GM12892 (cell line): ENCODE measurements around the gene ITGB8.

Experiments used
- DNase-seq: peaks from one replicate; pipeline ENCODE4 v3.0.0; 2011; ENCODE audit not compliant: insufficient read length
- FAIRE-seq: peaks from 2 replicates; lab custom pipeline; 2011; peaks lifted over from hg19 to GRCh38; lab: Jason Lieb, UNC
- POLR2A ChIP-seq: IDR thresholded peaks from 2 replicates; pipeline ENCODE4 v1.6.1; 2011; ENCODE audit warnings: low read depth, low read length, control low read depth
- POLR2AphosphoS5 ChIP-seq: IDR thresholded peaks from 2 replicates; pipeline ENCODE4 v1.6.1; 2011; ENCODE audit warnings: low read depth, low read length, control low read depth
- TAF1 ChIP-seq: IDR thresholded peaks from 2 replicates; pipeline ENCODE4 v1.6.1; 2011; ENCODE audit warnings: low read depth, mild to moderate bottlenecking, control low read depth, low read length, borderline replicate concordance

Gene ITGB8

DNA sequence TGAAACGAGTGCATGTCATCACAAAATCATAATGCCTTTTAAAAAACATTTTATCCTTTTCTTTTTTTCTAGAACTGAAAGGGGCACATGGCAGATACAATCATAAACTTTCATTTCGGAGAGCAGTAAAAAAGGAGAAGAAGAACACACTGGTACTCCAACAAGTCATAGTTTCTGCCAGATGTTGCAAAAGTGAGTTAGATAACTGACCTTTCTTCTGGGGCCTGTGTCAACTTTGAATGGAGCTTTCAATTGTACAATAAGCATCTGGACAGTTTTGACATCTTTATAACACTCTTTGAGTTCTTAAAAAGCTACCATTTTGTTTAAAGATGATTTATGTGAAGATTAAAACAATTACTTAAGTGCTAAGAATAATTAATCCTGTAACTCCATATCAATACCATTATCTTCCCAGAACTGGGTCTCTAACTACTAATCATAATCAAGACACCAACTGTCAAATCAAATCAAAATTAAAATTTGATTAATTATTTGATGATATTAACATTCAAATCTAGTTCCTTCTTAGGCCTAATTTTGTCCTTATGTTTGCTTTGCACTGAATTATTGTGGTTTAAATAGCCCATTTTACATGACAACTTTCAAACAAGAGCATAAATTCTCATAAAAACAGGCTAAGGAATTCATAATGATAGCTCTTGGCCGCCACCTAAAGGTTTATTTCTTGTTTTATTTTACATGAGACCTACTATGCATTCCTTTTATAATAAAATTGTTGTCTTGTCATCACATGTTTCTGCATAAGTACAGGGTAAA is 19.5 kb upstream of the ITGB8 start:
- FAIRE-seq, result no peak
- no peak for DNase-seq
- TF ChIP-seq TAF1 (no peak), POLR2AphosphoS5 (no peak), POLR2A (no peak)

DNA sequence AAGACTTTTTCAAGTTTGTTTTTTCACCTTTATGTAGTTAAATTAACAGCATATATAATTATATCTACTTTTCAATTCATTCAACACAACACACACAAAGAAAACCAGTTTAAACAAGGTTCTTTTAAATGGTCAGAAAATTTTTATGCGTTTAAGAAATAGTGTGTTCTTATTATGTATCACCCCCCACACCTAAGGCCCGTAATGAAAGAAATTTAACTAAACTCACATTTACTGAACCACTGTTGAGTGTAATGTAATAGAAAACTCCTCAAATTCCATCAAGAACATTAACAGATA is 19.0 kb upstream of the ITGB8 start:
- no peak for TF ChIP-seq POLR2A
- no peak for TF ChIP-seq POLR2AphosphoS5
- TF ChIP-seq TAF1, result no peak
- DNase-seq (no peak), FAIRE-seq (no peak)

DNA sequence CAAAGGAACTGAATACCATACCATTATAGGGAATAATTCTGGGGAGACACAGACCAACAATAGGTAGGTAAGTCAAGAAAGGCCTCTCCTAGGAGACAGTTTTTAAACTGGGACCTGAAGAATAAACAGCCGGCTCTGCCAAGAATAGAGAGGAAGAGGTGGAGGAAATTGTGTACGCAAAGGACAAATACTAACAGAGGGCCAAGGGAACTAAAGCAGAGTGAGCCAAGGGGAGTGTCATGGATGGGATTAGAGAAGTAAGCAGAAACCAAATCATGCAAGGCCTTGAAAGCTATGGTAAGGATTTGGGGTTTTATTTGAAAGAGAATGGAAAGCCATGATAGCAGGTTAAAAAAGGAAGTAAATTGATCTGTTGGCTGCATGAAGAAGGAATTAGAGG is 18.1 kb upstream of the ITGB8 start:
- FAIRE-seq, result no peak
- no peak for DNase-seq
- TF ChIP-seq POLR2AphosphoS5, result no peak
- TF ChIP-seq TAF1, result no peak
- no peak for TF ChIP-seq POLR2A

DNA sequence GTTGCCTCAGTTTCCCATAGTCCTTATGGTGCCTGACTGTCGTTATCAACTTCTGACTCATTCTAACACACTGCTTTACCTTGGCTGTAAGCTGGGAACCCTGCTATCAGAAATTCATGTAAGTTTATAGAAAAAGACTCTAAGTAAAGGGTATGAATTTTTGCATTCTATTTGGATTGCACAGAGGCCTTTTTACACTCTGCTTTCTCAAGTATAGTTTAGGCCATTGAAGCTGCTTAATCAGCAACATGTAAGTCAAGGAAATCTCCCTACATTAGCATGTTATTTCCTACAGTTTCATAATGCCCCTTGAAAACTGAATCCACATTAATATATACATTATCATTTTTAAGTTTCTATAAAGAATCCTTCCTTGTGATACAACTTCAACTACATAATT is 17.1 kb upstream of the ITGB8 start:
- FAIRE-seq, result no peak
- TF ChIP-seq POLR2AphosphoS5 (no peak), POLR2A (no peak), TAF1 (no peak)
- DNase-seq, result no peak

DNA sequence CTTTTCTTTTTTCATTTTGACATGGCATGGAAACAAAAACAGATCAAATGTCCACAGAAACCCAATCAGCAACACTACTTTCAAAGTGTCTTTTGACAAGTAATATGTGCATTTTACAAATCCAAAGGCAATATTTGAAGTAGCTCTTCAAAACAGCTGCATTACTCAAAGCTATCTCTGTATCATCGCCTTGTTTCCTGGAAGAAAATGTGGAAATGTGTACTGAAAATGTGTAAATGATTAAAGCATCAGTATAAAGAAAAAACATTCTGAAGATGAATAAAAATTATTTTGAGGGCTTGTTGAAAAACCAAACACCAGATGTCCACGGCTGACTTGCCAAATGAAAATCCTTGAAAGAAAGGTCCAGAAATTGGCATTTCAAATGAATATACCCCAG is 16.5 kb upstream of the ITGB8 start:
- FAIRE-seq (no peak), DNase-seq (no peak)
- TF ChIP-seq POLR2A (no peak), POLR2AphosphoS5 (no peak), TAF1 (no peak)

DNA sequence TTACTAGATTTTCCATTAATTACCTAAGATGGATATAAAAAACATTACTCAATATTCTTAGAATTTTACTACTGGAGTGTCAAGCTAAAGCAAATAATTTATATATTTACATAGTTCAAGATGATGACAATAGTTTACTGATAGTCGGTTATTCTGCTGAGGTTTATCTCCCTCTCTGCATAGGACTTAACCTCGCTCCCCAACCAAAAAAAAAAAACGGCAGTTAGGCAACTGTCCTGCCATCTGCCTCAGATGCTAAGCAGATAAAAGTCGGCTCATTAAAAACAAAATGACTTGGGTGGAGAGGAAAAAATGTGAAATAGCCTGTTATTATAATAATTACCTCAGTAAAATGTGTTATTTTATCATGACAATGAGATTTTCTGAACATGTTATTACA is 14.0 kb upstream of the ITGB8 start:
- TF ChIP-seq TAF1, result no peak
- TF ChIP-seq POLR2A, result no peak
- TF ChIP-seq POLR2AphosphoS5, result no peak
- no peak for FAIRE-seq

DNA sequence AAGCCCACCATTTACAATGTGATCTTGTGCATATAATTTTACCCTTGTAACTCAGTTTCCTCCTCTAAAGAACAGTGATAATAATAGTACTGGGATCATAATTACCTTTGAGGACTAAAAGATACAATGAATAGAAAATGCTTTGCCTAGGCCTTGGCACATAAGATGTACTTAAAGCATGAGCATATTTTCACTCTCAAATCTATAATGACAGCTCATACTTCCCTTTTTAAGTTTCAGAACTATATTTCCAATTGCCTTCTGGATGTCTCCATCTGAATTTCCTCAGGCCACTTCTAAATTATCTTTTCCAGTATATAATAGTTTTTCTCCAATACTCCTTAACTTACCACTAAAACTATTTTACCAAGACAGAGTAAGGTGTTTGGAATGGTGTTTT is 13.3 kb upstream of the ITGB8 start:
- no peak for TF ChIP-seq POLR2AphosphoS5
- TF ChIP-seq TAF1, result no peak
- TF ChIP-seq POLR2A, result no peak
- DNase-seq (no peak), FAIRE-seq (peak; percentile 51)

More for the DNA sequence above, 14.0 kb upstream of the ITGB8 start:
- no peak for DNase-seq

DNA sequence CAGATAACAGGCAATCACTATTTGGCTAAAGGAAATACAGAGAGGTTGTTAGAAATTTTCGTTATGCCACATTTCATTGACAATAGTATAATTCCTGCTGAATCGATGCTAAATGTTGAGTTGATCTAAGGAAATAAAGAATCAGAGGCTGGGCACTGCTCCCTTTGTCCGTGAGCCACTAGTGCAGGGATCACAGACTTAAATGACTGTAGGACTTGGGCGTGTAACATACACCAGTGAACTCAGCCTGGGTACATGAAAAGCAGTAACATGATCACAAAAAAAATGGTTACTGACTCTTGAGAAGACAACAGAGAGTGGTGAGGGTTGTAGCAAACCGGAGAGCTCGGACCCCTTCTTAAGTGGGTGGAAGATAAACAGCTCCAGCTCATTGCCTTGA is 11.8 kb upstream of the ITGB8 start:
- DNase-seq, result no peak
- FAIRE-seq, result no peak
- no peak for TF ChIP-seq TAF1
- TF ChIP-seq POLR2AphosphoS5, result no peak
- TF ChIP-seq POLR2A, result no peak

DNA sequence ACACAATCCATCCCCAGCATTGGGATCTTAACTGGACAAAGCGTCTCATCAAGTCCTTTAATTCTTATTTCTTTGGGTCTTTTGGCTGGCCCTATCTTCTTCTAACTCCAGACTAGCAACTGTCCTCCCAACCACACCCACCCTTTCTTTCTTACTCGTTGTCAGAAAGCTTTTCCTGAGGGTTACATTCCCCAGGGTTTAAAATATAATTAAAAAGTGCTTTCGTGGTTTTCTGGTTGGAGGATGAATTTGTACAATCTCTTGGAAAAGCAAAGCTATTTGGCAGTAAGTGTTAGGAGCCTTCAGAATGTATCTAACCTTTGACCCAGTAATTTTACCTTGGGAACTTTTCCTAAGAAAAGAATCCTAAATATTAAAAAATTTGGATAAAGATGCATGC is 10.4 kb upstream of the ITGB8 start:
- DNase-seq (no peak), FAIRE-seq (no peak)
- TF ChIP-seq POLR2A (no peak), TAF1 (no peak), POLR2AphosphoS5 (no peak)

DNA sequence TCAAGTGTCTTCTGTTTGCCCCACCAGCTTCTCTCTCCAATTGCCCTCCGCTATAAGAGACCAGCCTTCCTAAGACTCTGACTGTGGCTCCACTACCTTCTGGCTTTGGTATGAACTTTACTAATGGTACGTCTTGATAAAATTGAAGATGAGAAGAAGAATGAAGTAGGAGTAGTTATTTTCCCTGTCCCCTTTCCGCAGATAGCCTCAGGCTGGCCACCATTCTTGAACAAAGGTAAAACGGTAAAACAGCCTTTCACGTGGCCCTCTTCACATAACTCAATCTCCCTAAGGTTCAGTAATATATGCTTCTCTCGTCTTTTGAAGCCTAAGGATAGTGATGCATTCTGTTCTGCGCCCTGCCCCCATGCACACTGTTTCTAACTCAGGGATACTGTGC is 9.9 kb upstream of the ITGB8 start:
- TF ChIP-seq POLR2AphosphoS5, result no peak
- TF ChIP-seq TAF1, result no peak
- TF ChIP-seq POLR2A, result no peak
- FAIRE-seq (no peak), DNase-seq (no peak)

DNA sequence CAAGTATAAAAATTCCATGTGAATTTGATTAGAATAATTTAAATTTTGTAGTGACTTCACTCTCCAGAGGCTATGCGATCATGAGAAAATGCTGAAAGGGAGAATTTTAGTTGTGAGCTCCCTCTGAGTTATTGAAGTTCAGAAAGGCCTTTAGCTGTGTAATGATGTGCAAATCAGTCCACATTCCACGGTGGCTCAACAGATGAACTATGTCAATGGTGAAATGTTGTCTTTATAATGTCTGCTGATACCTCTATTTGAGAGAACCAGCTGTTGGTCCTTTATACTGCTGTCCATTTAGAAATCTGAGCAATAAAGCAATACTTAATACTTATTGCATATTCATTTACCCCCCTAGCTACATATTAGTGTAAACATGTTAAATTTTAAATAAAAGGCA is 7.1 kb upstream of the ITGB8 start:
- FAIRE-seq, result no peak
- TF ChIP-seq POLR2AphosphoS5 (no peak), POLR2A (no peak), TAF1 (no peak)
- DNase-seq, result no peak

DNA sequence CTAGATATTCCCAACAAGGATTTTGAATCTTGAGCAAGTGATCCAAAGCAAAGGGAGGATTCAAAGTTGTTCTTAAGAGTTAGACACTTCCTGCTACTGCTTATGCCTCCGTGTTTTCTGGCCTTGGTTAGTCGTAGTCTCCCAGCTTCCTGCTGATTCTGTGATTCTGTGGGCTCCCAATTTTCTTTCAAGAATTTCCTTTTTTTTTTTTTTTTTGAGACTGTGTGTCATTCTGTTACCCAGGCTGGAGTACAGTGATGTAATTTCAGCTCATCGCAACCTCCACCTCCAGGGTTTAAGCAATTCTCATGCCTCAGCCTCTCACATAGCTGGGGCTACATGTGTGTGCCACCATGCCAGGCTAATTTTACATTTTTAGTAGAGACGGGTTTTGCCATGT is 4.4 kb upstream of the ITGB8 start:
- DNase-seq (no peak), FAIRE-seq (no peak)
- no peak for TF ChIP-seq POLR2AphosphoS5
- TF ChIP-seq POLR2A, result no peak
- no peak for TF ChIP-seq TAF1
